ENCODE results near the gene GPX4. TPM values are rescaled to one million over a fixed set of nuclear protein-coding genes. Genes with fewer than 3 reads are reported as not detected.

The GPX4 gene
- total RNA-seq, 4 donors from 2014 or later: 350 to 485 (median 414) TPM

DNA sequence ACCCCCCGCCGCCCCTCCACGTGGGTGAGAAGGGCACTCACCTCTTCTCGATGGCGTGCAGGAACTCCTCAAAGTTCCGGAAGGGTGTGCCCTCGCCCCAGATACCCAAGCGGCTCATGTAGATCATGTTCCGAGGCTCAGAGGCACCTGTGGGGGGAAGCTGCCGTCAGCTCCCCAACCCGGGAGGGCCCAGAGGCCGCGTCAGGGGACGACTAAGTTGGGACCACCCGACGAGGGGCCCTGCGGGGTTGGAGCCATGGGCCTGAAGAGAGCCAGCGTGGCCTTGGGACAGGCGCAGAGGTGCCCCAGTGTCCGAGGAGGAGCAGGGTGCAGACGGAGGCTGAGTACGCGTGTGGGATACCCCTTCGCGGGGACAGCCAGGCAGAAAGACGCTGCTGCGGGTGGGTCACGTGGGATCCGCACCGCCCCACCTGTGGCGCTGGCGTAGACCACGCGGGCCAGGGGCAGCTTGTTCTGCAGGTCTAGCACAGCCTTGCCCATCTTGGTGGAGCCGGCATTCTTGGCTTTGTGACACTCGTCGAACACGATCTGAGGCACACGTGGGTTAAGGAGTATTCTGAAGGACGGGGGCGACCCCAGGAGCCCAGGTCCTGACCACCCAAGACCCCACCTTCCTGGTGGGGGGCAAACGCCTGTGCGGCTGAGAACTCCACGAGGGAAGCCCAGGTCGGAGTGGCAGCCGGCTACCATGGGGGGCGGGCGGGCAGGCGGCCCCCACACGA, 15.9 kb downstream of the GPX4 start:
- WGBS, 2 donors: 94 to 98% methylated on average over 25 to 36 of the region's 50 CpGs
- no peaks in the 10 kb centered on the region for H3K9me3 ChIP-seq
- TF ChIP-seq POLR2A (IDR thresholded peaks at IDR 0.05): no peak
- TF ChIP-seq, protein P1, sequence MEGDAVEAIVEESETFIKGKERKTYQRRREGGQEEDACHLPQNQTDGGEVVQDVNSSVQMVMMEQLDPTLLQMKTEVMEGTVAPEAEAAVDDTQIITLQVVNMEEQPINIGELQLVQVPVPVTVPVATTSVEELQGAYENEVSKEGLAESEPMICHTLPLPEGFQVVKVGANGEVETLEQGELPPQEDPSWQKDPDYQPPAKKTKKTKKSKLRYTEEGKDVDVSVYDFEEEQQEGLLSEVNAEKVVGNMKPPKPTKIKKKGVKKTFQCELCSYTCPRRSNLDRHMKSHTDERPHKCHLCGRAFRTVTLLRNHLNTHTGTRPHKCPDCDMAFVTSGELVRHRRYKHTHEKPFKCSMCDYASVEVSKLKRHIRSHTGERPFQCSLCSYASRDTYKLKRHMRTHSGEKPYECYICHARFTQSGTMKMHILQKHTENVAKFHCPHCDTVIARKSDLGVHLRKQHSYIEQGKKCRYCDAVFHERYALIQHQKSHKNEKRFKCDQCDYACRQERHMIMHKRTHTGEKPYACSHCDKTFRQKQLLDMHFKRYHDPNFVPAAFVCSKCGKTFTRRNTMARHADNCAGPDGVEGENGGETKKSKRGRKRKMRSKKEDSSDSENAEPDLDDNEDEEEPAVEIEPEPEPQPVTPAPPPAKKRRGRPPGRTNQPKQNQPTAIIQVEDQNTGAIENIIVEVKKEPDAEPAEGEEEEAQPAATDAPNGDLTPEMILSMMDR (IDR thresholded peaks at IDR 0.05): no peak
- H3K27me3 ChIP-seq: no peaks in the 10 kb centered on the region
- no peak overlapping the region for H3K27ac ChIP-seq
- intact Hi-C loops (cut with DNase I): no loop called here
- no peak for DNase-seq
- peaks cover 80 to 93% of the 10 kb centered on the region in 2 donors for H3K36me3 ChIP-seq
- H3K4me1 ChIP-seq: no peaks in the 10 kb centered on the region
- H3K4me3 ChIP-seq (replicated peaks in 1 of 3): no peak overlapping the region

DNA sequence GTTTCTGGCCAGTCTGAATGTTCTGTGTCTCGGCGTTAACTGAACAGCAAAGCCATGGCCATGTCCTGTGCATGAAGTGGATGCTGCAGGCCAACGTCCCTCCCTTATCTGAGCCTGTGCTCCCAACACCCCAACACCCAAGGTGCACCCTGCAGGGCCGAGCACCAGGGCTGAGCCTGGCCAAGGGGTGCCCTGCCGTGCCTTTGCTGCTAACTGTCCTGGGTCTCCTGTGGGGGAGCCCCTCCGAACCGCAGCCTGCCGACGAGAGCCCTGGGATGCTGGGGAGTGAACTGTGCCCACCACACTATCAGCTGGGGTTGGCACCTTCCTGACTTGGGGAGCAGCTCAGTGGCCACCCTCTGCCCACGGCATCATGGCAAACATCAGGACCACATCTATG, 17.6 kb downstream of the GPX4 start:
- H3K27me3 ChIP-seq: no peaks in the 10 kb centered on the region
- intact Hi-C loops (cut with DNase I): no loop called here
- no peak overlapping the region for H3K27ac ChIP-seq
- no peak for DNase-seq
- H3K4me1 ChIP-seq: no peaks in the 10 kb centered on the region
- no peak overlapping the region for H3K4me3 ChIP-seq (replicated peaks in 1 of 3)
- TF ChIP-seq, protein P1 (IDR thresholded peaks at IDR 0.05): no peak
- no peak for TF ChIP-seq POLR2A (IDR thresholded peaks at IDR 0.05)
- H3K36me3 ChIP-seq: peaks cover 74 to 85% of the 10 kb centered on the region in 2 donors
- 97 to 98% methylated on average over 4 to 10 of the region's 10 CpGs for WGBS, 2 donors
- H3K9me3 ChIP-seq: no peaks in the 10 kb centered on the region

DNA sequence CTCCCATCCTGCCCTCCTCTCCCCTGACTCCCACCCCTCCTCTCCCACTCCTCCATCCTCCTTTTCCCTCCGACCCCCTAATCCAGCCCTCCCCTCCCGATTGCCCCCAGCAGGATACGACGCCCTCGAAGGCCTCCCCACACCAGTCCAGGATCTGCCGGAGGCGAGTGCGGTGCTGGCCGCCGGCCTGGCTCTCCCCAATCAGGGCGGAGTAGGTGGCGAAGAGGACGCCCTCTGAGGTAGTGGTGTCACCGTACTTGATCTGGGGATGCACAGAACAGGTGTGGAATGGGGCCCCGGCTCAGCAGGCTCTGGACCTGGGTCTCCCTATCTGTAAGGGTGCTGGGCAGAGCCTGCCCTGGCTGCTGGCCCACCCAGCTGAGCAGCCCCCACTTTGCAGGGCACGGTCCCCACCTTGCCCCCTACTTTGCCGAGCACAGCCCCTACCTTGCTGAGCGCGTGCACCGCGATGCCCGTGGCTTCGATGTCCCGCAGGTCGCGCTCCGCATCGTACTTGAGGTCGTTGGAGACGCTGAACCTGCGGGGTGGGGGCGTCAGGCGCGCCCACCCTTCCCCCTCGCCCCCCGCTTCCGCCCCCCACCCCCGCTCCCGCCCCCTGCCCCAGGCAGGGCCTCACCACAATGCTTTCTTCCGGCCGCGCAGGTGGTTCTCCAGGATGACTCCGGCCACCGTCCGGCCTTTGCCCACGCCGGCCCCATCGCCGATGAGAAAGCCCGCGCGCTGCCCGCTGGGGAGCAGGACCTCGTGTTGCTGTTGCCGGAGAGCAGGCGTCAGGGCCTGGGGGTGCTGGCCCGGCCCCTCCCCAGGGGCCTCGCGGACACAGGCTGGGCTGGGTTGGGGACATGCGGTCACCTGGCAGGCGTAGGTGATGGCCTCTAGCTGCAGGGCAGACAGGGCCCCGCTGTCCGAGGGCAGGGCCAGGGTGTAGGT, 18.5 kb downstream of the GPX4 start:
- intact Hi-C loops (cut with DNase I): no loop called here
- no peak for DNase-seq
- no peaks in the 10 kb centered on the region for H3K4me1 ChIP-seq
- peaks cover 74 to 82% of the 10 kb centered on the region in 2 donors for H3K36me3 ChIP-seq
- WGBS, 2 donors: 94 to 97% methylated on average over 42 to 46 of the region's 63 CpGs
- no peak for TF ChIP-seq POLR2A (IDR thresholded peaks at IDR 0.05)
- TF ChIP-seq, protein P1 (IDR thresholded peaks at IDR 0.05): no peak
- H3K27me3 ChIP-seq: no peaks in the 10 kb centered on the region
- no peak overlapping the region for H3K4me3 ChIP-seq (replicated peaks in 1 of 3)
- no peak overlapping the region for H3K27ac ChIP-seq
- no peaks in the 10 kb centered on the region for H3K9me3 ChIP-seq

DNA sequence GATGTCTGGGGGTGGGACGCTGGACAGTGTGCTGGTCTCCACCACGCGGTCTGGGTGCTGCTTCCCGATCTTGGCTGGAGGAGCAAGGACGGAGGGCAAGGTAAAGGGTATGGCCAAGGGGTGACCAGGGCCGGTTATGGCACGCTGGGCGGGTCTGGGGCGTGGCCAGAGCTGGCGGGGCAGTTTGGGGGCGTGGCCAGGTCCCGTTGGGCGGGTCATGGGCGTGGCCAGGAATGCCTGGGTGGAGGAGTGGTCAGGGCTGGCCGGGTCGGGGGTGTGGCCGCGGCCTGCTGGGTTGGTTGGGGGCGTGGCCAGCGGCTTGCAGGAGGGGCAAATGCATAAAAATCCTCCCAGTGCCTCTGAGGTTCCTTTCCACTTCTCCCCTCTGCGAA, 19.2 kb downstream of the GPX4 start:
- peak in 1 of 2 donors; percentile 37 for DNase-seq
- TF ChIP-seq, protein P1 (IDR thresholded peaks at IDR 0.05): no peak
- no peak for TF ChIP-seq POLR2A (IDR thresholded peaks at IDR 0.05)
- H3K4me3 ChIP-seq (replicated peaks in 1 of 3): no peak overlapping the region
- WGBS, 2 donors: 66 to 74% methylated on average over 12 to 21 of the region's 21 CpGs
- peaks cover 72 to 79% of the 10 kb centered on the region in 2 donors for H3K36me3 ChIP-seq
- H3K4me1 ChIP-seq: no peaks in the 10 kb centered on the region
- H3K27me3 ChIP-seq: no peaks in the 10 kb centered on the region
- no peak overlapping the region for H3K27ac ChIP-seq
- intact Hi-C loops (cut with DNase I): no loop called here
- H3K9me3 ChIP-seq: no peaks in the 10 kb centered on the region

Data from thyroid gland (tissue), 4 donors.